Hematopoietic multipotent progenitor cell (in vitro differentiated cells): ENCODE results near the gene ZFP36. TPM values are rescaled to one million over a fixed set of nuclear protein-coding genes. Genes with fewer than 3 reads are reported as not detected.

ENCODE experiments used
- DNase-seq, 3 donors: peaks; one replicate each; pipeline ENCODE4 v3.0.0-alpha.2; 2011 to 2015; ENCODE audit warnings: low read depth in 2 of 3, low spot score in 2 of 3
- total RNA-seq: library from RNA; depleted of rRNA; stranded (reverse); fragments of >200 nt; gene quantifications from one replicate; pipeline ENCODE4 v1.2.3, GENCODE V29; 2012

ZFP36 gene
- total RNA-seq, 1 donor, result 98.3 TPM

DNA sequence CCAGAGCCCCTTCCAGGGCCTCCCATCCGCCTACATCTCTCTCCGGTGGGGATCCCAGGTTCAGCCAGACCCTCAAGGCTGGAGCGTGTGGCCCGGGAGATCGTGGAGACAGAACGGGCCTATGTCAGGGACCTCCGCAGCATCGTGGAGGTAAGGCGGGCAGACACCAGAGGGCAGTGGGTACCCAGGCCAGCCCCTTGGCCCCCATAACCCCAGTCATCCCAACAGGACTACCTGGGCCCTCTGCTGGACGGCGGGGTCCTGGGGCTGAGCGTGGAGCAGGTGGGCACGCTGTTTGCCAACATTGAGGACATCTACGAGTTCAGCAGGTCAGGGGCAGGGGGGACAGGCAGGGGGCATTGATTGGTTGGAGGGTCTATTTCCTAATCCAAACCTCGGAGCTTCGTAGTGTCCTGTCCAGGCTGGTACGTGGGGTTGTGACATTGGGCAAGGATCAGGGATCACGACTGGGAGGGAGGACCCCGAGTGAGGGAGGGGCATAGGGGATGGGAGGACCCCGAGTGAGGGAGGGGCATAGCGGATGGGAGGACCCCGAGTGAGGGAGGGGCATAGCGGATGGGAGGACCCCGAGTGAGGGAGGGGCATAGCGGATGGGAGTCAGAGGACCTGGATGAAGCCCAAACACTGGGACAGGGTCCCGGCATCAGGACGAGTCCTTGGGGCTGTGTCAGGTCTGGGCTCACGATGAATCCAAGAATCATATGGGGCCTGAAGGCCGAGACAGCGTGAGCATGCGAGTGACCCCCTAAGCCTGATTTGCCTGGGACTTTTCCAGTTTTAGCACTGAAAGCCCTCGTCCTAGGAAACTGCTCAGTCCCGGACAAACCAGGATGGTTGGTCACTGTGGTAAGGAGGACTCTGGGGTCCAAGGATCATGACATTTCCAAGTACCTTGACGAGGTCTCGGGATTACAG is 8.7 kb downstream of the ZFP36 start:
- DNase-seq, result no peak

DNA sequence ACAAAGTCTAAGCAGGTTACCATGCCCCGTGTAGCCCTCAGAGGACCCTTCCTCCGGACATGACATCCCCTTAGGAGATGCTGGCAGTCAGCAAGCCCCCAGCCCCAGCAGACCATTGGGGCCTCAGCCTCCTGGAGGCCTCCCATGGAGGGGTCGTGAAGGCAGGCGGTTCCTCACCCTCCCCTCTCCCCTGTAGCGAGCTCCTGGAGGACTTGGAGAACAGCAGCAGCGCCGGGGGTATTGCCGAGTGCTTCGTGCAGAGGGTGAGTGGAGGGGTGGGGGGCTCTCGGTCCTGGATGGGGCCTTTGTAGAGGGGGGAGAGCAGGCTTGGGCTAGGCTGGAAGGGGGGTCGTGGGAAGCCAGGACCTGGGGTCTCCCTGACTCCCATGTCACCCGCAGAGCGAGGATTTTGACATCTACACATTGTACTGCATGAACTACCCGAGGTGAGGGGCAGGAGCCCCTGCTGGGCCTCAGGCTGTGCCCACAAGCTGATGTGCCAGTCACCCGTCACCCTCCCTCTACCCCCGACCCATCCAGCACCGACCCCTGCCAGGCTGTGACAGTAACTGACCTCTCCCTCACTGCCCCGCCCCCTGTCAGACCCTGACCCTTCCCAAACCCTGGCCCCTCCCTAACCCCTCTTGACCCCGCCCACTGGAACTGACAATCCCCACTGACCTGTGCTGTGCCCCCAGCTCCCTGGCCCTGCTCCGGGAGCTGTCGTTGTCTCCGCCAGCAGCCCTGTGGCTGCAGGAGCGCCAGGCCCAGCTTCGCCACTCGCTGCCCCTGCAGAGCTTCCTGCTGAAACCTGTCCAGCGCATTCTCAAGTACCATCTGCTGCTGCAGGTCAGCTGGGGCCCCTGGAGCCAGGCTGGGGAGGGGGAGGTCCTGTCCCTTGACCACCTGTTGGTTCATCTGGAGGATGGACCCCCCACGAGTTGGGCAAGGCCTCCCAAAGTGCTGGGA is 9.8 kb downstream of the ZFP36 start:
- no peak for DNase-seq

DNA sequence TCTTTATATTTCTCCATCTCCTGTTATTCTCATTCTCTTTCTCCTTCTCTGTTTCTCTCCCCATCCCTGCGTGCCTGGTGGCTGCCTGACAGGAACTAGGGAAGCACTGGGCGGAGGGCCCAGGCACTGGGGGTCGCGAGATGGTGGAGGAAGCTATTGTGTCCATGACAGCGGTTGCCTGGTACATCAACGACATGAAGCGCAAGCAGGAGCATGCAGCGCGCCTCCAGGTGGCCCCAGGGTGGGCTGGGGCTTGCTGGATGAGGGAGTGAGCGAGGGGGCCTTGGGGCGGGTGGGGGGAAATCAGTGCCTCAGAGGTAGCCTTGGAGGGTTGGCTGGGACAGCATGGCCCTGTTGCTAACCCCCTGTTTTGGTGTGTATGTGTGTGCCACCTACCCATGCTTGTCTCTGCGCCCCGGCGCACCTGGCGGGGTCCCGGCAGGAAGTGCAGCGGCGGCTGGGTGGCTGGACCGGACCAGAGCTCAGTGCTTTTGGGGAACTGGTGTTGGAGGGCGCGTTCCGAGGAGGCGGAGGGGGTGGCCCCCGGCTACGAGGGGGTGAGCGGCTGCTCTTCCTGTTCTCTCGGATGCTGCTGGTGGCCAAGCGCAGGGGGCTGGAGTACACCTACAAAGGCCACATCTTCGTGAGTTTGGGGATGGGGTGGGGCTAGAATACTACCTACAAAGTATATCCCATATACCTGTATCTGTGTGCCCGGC is 11.0 kb downstream of the ZFP36 start:
- no peak for DNase-seq

DNA sequence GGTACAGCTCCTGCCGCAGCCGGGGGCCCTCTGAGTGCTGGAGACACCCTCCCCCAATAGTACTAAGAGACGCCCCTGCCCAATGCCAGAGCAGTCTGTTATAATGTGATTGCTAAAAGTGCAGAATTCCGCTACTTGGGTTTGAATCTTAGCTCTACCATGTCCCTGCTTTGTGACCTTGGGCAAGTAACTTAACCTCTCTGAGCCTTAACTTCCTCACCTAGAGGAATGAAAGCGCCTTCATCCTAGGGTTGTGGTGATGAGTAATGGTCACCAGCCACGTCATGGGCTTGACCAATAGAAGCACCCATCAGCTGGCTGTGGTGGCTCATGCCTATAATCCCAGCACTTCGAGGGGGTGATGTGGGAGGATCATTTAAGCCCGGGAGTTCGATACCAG is 12.4 kb downstream of the ZFP36 start:
- no peak for DNase-seq

DNA sequence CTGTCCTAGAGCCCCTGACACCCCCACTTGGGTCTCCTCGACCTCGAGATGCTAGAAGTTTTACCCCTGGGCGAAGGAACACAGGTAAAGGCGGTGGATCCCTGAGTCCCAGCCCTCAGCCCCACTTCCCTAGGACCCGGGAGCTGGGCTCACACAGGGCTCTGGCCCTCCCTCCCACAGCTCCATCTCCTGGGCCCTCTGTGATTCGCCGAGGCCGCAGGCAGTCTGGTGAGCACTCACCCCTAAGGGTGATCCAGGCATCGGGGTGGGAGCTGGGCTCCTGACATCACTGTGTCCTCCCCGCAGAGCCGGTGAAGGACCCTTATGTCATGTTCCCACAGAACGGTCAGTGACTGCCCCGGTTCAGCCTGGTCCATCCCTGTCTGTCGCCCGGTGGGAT is 14.1 kb downstream of the ZFP36 start:
- no peak for DNase-seq

DNA sequence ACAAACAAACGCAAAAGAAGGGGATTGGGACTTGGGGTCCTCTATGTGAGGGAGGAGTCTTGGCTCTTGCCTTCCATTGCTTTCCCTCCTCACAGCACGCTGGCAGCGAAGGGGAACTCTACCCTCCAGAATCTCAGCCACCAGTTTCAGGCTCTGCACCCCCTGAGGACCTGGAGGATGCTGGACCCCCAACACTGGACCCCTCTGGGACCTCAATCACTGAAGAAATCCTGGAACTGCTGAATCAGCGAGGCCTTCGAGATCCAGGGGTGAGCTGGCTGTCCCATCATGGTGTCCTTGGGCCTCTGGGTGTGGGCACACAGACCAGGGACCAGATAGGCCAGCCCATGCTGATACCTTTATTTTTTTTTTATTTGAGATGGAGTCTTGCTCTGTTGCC is 15.4 kb downstream of the ZFP36 start:
- DNase-seq, result no peak

- DNase-seq, result no peak
Measured at GRCh38 chr19:39423258-39424086, 16.8 kb downstream of the ZFP36 start.

- DNase-seq, result no peak
Measured at GRCh38 chr19:39424934-39425333, 18.3 kb downstream of the ZFP36 start.

DNA sequence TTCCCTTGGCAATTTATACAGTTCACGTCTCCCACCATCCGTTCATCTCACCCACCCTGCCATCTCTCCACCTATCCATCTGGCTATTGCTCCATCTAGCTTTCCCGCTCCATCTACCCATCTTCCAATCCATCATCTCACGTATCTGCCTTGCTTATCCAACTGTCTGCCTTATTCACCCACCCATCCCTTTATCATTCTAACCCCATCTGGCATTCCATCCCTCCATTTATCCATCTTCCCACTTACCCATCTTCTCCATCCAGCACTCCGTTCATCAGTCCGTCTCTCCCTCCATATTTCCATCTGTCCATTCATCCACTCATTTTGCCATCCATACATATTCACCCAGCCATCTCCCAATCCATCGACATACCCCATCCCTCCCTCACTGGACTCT is 19.1 kb downstream of the ZFP36 start:
- DNase-seq, result no peak

GRCh38 chr19:39426170-39426569 is 19.5 kb downstream of the ZFP36 start:
- DNase-seq, result no peak

DNA sequence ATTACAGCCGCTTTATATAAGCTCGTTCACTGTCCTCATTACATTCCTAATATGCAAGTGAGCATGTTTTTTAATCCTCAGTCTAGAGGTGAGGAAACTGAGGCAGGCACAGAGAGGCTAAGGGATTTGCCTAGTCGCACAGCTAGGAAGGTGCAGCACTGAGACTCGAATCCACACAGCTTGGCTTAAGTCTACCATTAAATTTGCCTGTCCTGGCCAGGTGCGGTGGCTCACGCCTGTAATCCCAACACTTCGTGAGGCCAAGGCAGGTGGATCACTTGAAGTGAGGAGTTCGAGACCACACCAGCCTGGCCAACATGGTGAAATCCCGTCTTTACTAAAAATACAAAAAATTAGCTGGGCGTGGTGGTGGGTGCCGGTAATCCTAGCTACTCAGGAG is 21.1 kb downstream of the ZFP36 start:
- no peak for DNase-seq

- no peak for DNase-seq
Measured at GRCh38 chr19:39428283-39429112, 21.9 kb downstream of the ZFP36 start.

GRCh38 chr19:39430675-39431593 is 24.3 kb downstream of the ZFP36 start:
- DNase-seq, result no peak

GRCh38 chr19:39432677-39433025 is 26.0 kb downstream of the ZFP36 start:
- no peak for DNase-seq

GRCh38 chr19:39433480-39434079 is 26.9 kb downstream of the ZFP36 start:
- no peak for DNase-seq

DNA sequence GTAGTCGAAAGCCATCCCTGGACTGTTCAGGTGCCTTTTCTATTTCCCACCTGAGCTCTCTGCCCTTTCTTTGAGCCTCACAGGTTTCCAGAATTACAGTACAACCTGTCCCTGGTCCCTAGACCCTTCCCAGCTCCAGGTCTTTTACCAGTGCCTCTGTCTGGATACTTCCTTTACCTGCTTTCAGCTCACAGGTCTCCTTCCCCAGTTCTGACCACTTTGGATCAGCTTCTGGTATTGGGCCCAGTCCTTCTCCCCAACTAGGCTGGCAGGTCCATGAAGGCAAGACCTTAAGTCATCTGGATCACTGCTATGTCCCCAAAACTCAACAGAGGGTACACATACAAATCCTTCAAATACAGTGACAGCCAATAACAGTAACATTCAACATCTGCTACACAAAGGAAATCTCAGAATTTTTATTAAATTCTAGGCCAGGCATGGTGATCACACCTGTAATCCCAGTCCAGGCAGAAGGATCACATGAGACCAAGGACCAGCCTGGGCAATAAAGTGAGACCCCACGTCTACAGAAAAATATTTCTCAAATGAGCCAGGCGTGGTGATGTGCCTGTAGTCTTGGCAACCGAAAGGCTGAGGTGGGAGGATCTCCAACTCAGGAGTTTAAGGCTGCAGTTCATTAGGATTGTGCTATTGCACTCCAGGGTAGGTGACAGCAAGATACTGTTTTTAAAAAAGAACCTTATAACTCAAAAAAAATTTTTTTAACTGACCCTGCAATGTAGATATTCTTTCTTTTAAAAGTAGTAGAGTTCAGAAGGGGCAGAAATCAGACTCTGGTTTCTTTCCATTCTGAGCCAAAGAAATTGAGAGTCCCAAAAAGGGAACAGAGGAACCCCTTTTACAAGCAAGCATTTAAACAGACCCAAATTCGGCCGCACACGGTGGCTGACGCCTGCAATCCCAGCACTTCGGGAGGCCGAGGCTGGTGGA is 27.8 kb downstream of the ZFP36 start:
- DNase-seq, result no peak
